Stomach smooth muscle (tissue), 2 donors: ENCODE data around the gene MORF4L2.
"Not testable (repeated sequence)": the region's sequence is repeated elsewhere in the genome, so short reads cannot be mapped to it uniquely, and the experiment has no call there.

Source experiments
- H3K27ac ChIP-seq: one replicate; pipeline ENCODE4 v1.7.0; 2013; ENCODE audit warnings: mild to moderate bottlenecking, low read length, inconsistent platforms
- H3K27me3 ChIP-seq, 2 donors: one replicate each; pipeline ENCODE4 v1.7.0; 2013; ENCODE audit warnings: low read length in 2 of 2; ENCODE audit not compliant: insufficient read depth in 2 of 2, control insufficient read depth in 1 of 2
- H3K36me3 ChIP-seq, 2 donors: one replicate each; pipeline ENCODE4 v1.7.0; 2013; ENCODE audit warnings: low read length in 2 of 2; ENCODE audit not compliant: control insufficient read depth in 2 of 2, insufficient read depth in 2 of 2
- H3K4me1 ChIP-seq: one replicate; pipeline ENCODE4 v1.7.0; 2013; ENCODE audit warnings: low read length; ENCODE audit not compliant: control insufficient read depth, insufficient read depth
- H3K4me3 ChIP-seq, 2 donors: one replicate each; pipeline ENCODE4 v1.7.0; 2013; ENCODE audit warnings: low read length in 2 of 2
- H3K9ac ChIP-seq, 2 donors: one replicate each; pipeline ENCODE4 v1.7.0; 2013; ENCODE audit warnings: low read length in 2 of 2, mild to moderate bottlenecking in 1 of 2
- H3K9me3 ChIP-seq, 2 donors: one replicate each; pipeline ENCODE4 v1.7.0; 2013; ENCODE audit warnings: low read length in 2 of 2; ENCODE audit not compliant: control insufficient read depth in 2 of 2
- donor health status: healthy.
- donor health status: Pancreatic carcinoma.

The MORF4L2 gene

GRCh38 chrX:103655230-103656000 lies 31.1 kb downstream of the MORF4L2 start:
- H3K9me3 ChIP-seq, H3K27ac ChIP-seq, H3K4me3 ChIP-seq, H3K4me1 ChIP-seq, H3K9ac ChIP-seq, H3K36me3 ChIP-seq: not testable (repeated sequence)
- peaks cover 0 to 13% of the 10 kb centered on the region in 2 donors for H3K27me3 ChIP-seq

- no peak overlapping the region for H3K27ac ChIP-seq
- no peaks in the 10 kb centered on the region for H3K9me3 ChIP-seq
- no peaks in the 10 kb centered on the region for H3K36me3 ChIP-seq
- H3K9ac ChIP-seq: no peak overlapping the region
- no peaks in the 10 kb centered on the region for H3K4me1 ChIP-seq
- H3K27me3 ChIP-seq: no peaks in the 10 kb centered on the region
- H3K4me3 ChIP-seq: no peak overlapping the region
Observed at GRCh38 chrX:103651151-103651773, 35.2 kb downstream of the MORF4L2 start.

- Histone ChIP-seq H3K27ac (no peak overlapping the region), H3K9ac (no peak overlapping the region), H3K27me3 (peaks cover 0 to 10% of the 10 kb centered on the region in 2 donors), H3K4me3 (no peak overlapping the region), H3K4me1 (no peaks in the 10 kb centered on the region), H3K9me3 (peaks cover 0 to 3% of the 10 kb centered on the region in 2 donors), H3K36me3 (no peaks in the 10 kb centered on the region)
Observed at GRCh38 chrX:103647630-103648029, 38.9 kb downstream of the MORF4L2 start.

GRCh38 chrX:103644125-103644524 lies 42.4 kb downstream of the MORF4L2 start:
- Histone ChIP-seq H3K27ac (no peak overlapping the region), H3K4me3 (no peak overlapping the region), H3K27me3 (peaks cover 0 to 14% of the 10 kb centered on the region in 2 donors), H3K36me3 (no peaks in the 10 kb centered on the region), H3K9me3 (peaks cover 0 to 3% of the 10 kb centered on the region in 2 donors), H3K9ac (no peak overlapping the region), H3K4me1 (no peaks in the 10 kb centered on the region)

- H3K27me3 ChIP-seq: peaks cover 0 to 14% of the 10 kb centered on the region in 2 donors
- H3K9me3 ChIP-seq: peaks cover 0 to 3% of the 10 kb centered on the region in 2 donors
- H3K4me3 ChIP-seq: no peak overlapping the region
- no peaks in the 10 kb centered on the region for H3K36me3 ChIP-seq
- no peak overlapping the region for H3K9ac ChIP-seq
- H3K4me1 ChIP-seq: no peaks in the 10 kb centered on the region
- no peak overlapping the region for H3K27ac ChIP-seq
Observed at GRCh38 chrX:103640401-103641155, 45.9 kb downstream of the MORF4L2 start.

GRCh38 chrX:103638479-103639346 lies 47.8 kb downstream of the MORF4L2 start:
- Histone ChIP-seq H3K4me3 (peak overlapping the region; percentile 35 to 40), H3K27me3 (peaks cover 0 to 12% of the 10 kb centered on the region in 2 donors), H3K9ac (peak overlapping the region; percentile 36 to 38)
- H3K9me3 ChIP-seq, H3K27ac ChIP-seq, H3K4me1 ChIP-seq, H3K36me3 ChIP-seq: not testable (repeated sequence)

GRCh38 chrX:103637604-103638338 lies 48.7 kb downstream of the MORF4L2 start:
- Histone ChIP-seq H3K9me3 (no peaks in the 10 kb centered on the region), H3K4me1 (no peaks in the 10 kb centered on the region), H3K36me3 (no peaks in the 10 kb centered on the region), H3K4me3 (no peak overlapping the region), H3K27me3 (peaks cover 0 to 6% of the 10 kb centered on the region in 2 donors), H3K27ac (no peak overlapping the region), H3K9ac (no peak overlapping the region)

GRCh38 chrX:103635436-103635835 lies 51.1 kb downstream of the MORF4L2 start:
- no peak overlapping the region for H3K9ac ChIP-seq
- H3K9me3 ChIP-seq: no peaks in the 10 kb centered on the region
- no peak overlapping the region for H3K4me3 ChIP-seq
- peaks cover 5% of the 10 kb centered on the region for H3K4me1 ChIP-seq
- no peak overlapping the region for H3K27ac ChIP-seq
- no peaks in the 10 kb centered on the region for H3K27me3 ChIP-seq
- peaks cover 0 to 2% of the 10 kb centered on the region in 2 donors for H3K36me3 ChIP-seq

GRCh38 chrX:103631145-103631544 lies 55.4 kb downstream of the MORF4L2 start:
- H3K4me3 ChIP-seq: no peak overlapping the region
- no peak overlapping the region for H3K27ac ChIP-seq
- no peak overlapping the region for H3K9ac ChIP-seq
- peaks cover 0 to 7% of the 10 kb centered on the region in 2 donors for H3K27me3 ChIP-seq
- H3K9me3 ChIP-seq: no peaks in the 10 kb centered on the region
- H3K36me3 ChIP-seq: peaks cover 0 to 2% of the 10 kb centered on the region in 2 donors
- H3K4me1 ChIP-seq: peaks cover 7% of the 10 kb centered on the region
